KBM-7 (cell line): Measurements from ENCODE around the gene SLC17A9.
A peak's percentile ranks its signal among the peaks of the same experiment; 100 is the strongest.

ENCODE experiments used
- DNase-seq: peaks from one replicate; pipeline ENCODE4 v3.0.0-alpha.2; 2015
- in situ Hi-C: fragments of 300-500 bp; cut with MboI; formaldehyde crosslinking; loops from 2 replicates; pipeline ENCODE4 v1.14.3; 2020; ENCODE audit warnings: low sequenced_read_pairs, low pct_unique_long_range_greater_than_20kb, mixed read lengths

SLC17A9 gene

DNA sequence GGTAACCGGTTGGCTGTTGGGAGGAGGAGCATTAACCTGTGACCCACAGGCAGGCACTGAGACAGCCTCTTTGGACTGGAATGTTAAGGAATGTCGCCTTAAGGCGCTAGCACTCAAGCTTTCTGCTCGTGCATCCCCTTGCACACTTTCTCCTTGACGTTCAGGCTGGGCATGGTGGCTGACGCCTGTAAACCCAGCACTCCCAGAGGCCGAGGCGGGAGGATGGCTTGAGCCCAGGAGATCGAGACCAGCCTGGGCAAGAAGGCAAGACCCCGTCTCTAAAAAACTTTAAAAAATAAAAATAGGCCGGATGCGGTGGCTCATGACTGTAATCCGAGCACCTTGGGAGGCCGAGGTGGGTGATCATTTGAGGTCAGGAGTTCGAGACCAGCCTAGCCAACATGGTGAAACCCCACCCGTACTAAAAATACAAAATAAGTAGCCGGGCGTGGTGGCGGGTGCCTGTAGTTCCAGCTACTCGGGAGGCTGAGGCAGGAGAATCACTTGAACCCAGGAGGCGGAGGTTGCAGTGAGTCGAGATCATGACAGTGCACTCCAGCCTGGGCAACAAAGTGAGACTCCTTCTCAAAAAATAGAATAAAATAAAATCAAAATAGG lies 16.4 kb upstream of the SLC17A9 start:
- in situ Hi-C loops: no loop called here
- DNase-seq: no peak

DNA sequence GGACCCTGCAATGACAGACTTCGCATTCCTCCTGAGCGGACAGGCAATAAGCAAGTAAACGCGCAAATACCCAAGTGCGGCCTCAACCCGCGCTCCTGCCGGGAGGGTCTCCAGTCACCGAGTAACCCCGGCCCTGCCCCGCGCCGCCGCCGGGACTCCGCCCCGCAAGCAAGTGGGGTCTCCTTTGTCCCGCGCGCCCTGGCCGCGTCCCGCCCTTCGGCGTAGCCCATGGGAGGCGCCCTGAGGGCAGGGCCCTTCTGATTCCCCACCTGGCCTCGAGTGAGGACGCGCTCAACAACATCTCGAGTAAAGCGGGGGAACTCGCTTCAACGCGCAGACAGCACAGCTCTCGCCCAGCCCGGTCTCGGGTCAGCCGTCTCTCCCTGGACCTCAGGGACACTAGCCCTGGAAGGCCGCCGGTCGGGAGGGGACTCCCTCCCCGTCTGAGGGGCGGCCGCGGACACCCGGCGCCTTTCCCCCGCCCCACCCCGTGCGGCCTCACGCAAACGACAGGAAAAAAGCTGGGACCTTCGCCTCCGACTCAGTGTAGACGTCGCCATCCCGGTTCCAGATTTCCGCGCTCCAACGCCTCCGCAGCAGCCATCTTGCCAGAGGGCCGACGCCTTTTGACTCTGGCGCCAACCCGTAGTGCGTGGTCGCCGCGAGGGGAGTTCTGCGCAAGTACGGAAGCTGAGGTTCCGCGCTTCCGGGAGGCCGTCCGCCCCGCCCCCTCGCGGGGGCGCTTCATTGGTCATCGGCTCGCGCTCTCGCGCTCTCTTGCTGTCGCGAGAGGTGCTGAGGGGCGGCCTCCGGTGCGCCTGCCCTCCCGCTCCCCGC lies 15.0 kb upstream of the SLC17A9 start:
- peak; percentile 96 for DNase-seq
- in situ Hi-C loops: no loop called here

DNA sequence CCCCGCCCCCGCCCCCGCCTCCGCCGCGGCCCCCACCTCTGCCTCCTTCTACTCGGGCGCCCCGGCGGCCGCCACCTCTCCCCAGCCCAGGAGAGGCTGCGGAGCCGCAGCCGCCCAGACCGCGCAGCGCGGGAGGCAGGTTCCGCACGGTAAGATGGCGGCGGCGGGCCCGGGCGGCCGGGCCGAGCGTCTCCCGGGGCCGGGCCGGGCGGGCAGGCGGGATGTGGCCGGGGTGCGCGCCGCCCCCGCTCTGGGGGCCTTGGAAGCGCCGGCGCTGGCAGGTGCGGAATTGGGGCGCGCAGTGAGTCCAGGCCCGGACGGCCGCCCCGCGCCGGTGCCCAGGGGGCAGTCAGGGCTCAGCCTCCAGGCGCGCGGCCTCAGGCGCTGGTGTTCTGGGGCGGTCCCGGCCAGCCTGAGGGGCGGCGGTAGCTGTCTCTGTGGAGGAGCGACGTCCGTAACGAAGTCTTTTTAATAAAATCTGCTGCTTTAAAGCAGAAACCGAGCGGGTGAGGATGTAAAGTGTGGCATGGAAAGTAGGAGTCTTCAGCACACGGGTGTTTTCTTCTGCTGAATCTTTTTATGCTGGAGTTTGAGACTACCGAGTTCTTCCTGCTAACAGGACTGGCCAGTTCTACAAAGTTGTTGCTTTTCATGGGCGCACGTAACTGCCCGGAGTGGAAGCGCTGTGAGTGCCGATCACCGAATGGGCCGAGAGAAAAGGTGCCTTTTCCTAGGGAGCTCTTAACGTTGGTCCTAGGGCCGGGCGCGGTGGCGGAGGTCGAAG lies 14.2 kb upstream of the SLC17A9 start, which contains the start of gene GID8:
GID8 (plus strand) TSS at position 43 of the 784 bp plus-strand sequence. CDS start 3,356 bp downstream, outside the sequence.
- DNase-seq: peak; percentile 48
- in situ Hi-C loops: no loop called here

DNA sequence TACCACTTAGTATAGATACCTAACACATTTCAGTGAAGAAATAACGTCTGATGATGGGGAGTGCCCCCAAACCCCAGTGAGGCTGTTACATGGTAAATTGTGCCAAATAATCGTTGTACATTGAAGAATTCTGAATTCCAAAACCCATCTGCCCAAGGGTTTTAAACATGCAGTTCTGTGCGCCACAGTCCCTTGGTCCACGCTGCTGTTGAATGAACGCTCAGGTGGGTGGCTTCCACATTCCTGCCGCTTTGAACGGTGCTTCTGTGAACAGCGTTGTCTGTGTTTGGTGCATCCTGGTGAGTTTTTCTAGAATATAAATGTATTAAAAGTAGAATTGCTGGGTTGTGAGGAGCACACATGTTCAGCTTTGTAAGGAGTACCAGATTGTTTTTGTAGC lies 11.6 kb upstream of the SLC17A9 start:
- in situ Hi-C loops: no loop called here
- DNase-seq: no peak

DNA sequence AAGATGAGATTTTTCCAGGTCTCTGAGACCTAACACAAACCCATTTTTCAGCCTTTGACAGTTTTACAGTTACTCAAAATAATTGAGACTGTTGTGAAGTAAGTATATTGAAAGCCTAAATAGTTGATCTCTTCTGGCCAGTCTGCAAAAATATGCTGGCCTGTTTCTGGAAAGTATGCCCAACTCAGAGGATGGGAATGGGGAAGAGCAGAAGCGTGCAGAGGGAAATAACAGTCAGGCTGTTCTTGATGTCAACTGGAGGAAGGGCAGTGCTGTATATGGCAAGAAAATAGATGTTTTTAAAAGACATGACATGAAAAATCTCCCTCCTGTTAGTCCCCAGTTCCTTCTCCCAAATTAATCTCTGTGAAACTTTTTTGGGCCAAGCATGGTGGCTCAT lies 10.7 kb upstream of the SLC17A9 start:
- in situ Hi-C loops: no loop called here
- DNase-seq: no peak

DNA sequence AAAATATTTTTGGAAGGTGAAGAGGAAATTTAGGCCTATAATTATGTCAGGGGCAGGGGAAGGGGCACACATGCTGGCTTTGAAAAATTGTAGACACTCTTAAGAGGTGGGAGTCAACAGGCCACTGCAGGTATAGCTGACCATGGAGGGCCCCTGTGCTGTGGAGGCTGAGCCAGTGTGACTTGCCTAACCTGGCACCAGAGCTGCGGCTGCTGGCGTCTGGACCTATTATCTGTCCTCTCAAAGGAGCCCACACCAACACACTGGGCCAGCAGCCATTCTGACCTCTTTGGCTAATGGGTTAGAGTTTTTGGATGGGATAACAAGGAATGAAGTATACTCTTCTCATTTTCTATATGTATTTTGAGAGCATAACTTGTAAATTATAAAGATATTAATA lies 10.1 kb upstream of the SLC17A9 start:
- in situ Hi-C loops: no loop called here
- no peak for DNase-seq

DNA sequence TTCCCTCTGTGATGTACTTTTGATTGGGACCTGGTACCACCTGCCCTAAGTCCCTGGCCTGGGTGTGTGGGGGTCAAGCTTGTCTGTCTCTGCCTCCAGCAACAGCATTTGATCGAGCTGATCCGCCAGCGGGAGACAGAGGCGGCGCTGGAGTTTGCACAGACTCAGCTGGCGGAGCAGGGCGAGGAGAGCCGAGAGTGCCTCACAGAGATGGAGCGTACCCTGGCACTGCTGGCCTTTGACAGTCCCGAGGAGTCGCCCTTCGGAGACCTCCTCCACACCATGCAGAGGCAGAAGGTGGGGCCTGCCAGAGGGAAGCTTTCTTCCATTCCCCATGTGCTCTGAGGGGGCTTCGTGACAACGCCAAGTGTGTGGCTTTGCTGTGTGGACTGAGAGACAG lies 9.1 kb upstream of the SLC17A9 start:
- in situ Hi-C loops: no loop called here
- no peak for DNase-seq

DNA sequence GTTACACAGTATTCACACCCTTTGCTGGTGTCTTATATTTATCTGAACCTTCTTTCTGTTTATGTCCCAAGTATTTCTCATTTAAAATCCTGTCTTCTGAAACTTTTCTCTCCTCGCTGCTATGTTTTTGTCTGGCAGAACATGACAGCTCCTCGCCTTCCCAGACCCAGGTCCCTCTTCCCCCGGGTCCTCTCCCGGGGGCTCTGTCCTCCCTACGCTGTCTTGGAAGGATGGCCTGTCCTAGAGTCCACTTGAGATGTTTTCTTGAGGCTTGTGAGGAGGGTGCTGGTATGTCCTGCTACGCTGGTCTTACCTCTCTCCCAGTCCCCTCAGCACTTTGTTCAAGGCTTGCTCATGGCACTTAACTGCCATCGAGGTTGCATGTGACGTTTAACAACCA lies 8.3 kb upstream of the SLC17A9 start:
- in situ Hi-C loops: no loop called here
- no peak for DNase-seq

DNA sequence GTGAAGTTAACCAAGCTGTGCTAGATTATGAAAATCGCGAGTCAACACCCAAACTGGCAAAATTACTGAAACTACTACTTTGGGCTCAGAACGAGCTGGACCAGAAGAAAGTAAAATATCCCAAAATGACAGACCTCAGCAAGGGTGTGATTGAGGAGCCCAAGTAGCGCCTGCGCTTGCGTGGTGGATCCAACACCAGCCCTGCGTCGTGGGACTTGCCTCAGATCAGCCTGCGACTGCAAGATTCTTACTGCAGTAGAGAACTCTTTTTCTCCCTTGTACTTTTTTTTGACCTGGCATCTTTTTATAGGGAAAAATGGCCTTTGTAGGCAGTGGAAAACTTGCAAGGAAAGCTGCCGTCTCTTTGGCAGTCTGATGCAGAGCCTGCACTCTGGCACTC lies 7.8 kb upstream of the SLC17A9 start:
- in situ Hi-C loops: no loop called here
- DNase-seq: no peak

DNA sequence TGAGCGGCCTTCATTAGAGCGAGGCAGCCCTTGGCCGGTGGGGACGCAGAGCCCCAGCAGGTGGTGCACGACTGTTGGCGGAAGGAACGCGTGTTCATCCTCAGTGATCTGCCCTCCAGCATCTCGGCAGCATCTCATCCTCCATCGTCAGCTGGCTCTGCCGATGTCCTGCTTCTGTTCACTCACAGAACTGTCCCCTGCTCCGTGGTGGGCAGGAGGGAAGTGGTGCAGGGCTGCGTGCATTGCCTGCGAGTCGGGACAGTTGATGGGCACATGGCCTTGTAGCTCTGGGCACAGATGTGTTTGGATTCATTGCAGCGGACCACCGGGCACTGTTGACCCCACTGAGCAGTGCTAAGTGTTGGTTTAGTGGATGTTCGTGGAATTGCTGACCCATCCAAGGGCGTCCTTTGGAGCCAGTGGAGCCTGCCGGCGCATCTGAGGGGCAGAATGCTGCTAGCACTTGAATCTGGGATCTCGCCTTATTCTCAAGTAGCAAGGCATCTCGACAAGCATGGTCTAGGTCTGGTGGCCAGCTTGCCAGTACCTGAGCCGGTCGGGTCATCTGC lies 6.7 kb upstream of the SLC17A9 start:
- in situ Hi-C loops: no loop called here
- DNase-seq: no peak

DNA sequence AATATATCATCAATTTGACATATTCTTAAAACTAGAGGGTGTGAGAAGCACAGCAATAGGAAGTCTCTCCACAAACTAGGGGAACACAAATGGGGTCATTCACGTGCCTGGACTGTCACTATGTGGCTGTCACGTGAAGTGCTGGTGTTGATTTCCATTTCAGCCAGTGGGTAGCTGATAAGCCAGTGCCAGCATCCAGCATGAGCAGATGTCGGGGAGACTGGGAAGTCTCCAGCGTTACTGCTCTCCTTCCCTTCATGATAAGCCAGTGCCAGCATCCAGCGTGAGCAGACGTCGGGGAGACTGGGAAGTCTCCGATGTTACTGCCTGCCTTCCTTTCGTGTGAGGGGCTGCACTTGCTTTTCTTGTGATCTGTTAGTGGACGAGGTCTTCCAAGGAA lies 5.6 kb upstream of the SLC17A9 start:
- DNase-seq: no peak
- in situ Hi-C loops: no loop called here

DNA sequence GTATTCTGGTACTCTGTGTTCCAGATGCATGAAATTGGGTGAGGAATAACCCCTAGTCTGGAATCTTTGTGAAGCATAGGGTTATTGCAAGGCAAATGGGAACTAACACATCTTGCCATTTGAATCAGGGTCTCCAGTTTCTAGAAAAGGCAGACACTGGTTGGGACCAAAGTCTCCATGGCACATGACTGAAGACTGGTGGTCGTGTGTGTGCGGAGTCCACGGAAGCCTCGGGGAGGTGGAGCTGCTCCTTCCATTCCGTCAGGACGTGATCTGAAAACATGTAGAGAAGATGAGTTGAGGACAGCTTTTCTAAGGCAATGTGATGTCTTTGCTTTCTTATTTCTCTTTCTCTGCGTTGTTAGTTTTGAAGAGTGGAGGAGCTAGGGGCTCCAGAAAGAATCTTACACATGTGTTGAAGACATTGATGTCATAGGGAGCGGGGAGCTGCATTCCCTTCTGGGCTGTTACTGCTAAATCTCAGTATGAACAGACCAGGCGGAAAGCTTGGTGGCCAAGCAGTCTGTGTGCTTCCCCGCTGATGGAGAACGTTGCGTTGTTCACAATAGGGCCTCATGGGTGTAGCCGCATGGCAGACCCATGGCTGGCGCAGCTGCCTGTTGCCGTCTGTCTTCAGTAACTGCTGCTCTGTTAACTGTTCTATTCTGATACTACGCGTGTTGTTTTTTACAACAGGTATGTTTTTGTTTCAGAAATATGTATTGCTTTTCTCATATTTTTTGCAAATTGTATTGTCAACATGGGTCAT lies 4.8 kb upstream of the SLC17A9 start:
- in situ Hi-C loops: no loop called here
- DNase-seq: no peak

DNA sequence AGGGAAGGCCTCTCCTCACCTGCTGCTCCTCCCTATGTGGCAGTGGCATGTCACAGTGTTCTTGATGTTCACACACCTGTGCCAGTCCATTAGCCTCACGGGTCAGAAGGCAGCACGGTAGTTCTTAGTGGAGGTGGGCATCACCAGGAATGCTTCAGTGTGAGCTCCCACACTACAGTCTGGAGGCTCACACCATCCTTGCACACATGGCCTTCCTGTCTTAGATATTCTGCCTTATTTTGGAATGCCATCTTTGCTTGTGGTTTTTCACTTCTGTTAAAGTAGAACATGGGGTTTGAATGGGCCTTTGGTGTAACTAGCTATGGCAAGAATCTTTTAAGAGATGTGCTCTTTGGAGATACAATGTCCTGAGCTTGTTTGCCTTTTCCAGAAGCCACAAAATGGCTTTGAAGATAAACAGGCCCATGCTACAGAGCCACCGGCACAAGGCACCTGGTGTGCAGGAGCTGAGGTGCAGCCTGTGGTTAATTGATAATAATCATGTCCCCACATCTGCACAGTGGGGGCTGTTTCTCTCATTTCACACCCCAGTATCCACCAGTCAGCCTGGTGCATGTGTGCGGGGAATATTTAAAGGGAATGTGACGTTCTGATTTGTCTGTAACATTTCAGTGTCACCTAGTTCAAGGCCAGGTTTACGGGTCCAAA lies 3.2 kb upstream of the SLC17A9 start:
- in situ Hi-C loops: no loop called here

DNA sequence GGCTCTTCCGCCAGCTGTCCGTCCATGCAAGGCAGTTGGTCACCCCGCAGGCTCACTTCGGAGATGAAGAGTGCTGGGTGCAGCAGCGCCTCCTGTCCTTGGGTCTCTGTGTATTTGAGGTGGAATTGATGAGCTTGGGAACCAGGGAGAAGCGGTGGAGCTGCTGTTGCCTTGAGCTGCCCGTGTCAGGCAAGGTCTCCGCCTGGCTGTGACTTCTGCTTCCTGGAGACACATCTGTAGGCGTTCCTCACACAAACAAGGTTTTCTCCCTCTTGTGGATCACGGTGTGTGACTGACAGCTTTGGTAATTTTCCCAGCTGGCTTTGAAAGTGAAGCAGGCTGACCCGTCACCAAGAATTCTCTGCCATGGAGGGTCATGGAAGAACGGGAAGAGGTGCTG lies 2.5 kb upstream of the SLC17A9 start:
- in situ Hi-C loops: no loop called here
- DNase-seq: no peak

More for the DNA sequence above, 3.2 kb upstream of the SLC17A9 start:
- DNase-seq: no peak

DNA sequence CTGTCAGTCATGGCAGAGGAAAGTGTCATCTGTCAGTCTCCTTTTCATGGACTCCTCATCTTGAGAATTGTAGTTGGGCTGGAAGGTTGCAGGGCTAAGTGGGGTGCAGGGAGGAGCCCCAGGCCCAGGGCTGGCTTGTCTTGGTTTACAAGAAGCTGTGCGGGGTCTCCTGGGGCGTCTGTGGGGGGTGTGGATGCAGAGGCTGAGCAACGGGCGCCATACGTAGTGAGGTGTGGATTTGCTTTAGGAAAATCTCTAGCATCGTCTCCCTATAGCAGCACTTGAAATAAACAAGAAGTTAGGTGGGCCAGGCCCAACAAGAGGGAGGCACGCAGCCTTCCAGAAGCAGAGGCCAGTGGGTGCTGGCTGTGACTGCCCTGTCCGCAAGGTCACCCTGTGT lies 1.8 kb upstream of the SLC17A9 start:
- DNase-seq: no peak
- in situ Hi-C loops: no loop called here

DNA sequence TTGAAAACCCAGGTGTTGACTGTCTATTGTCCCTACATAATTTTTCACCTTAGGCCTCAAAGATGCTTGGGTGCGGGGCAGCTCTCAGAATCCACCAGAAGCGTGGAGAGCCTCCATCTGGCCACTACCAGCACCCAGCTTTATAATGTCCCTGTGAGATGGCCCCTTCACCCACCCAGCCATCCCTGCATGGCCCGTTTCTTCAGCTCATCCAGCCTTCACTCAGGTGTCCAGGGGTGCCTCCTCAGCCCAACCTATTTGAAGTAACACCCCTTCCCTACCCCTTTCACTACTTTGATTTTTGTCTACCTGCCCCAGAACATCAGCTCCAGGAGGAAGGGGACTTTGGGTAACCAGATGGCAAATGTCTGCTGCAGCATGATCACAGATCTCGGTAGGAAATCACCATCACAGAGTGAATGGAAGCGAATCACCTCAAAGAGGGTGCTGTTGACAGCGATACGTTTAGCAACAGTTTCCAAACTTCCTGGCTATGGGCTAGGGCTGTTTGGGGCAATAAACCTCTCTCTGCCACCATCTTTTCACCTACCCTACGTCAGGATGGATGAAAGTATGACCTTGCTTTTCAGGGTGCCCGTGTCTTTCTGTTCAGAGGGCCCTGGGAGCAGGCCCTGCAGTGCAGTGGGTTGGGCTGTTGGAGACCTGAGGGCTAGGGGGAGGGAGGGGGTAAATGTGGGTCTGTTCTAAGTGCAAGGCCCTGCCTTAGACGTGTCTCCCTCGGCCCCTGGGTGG lies 1.2 kb upstream of the SLC17A9 start:
- in situ Hi-C loops: no loop called here

DNA sequence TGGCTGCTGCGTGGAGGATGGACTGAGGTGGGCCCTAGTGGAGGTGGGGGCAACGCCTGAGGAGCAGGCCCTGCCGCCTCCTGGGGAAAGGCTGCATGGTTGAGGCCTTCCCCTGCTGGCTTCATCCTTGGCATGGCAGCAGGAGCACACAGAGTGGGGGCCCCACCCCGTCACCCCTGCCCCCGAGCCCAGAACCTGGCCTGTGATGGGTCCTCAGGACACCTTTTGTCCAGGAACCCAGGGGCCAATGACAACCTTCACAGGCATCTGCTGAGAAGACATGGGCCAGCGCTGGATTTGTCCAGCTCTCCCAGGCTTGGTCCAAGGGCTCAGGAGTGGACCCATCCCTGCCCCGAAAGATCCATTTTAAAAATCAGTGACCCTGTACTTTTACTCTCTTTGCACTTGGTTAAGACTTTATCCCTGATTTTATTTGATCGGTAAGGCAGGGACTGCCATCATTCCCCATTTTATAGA lies 575 bp upstream of the SLC17A9 start:
- in situ Hi-C loops: no loop called here

More for the DNA sequence above, 1.2 kb upstream of the SLC17A9 start:
- DNase-seq: no peak

More for the DNA sequence above, 575 bp upstream of the SLC17A9 start:
- DNase-seq: no peak
